Measurements from ENCODE around the gene FAM170B.

DNA sequence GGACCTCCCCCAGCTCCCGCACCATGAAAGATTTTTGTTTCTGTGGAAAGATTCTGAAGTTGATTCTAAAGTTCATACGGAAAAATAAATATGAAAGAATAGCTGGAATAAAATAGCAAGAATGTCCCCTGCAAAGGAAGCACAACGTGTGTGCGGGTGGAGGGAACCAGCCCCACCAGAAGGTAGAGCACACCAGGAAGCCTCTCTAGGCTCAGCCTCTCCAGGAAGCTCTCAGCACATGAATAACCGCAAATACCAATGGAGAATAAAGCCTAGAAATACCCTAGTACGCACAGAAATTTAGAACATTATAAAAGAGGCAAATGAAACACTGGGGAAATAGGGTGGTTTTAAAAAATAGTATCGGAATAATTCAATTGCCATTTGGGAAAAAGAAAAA lies 24.6 kb upstream of the FAM170B start:
- no peak for TF ChIP-seq EZH2 (IDR thresholded peaks at IDR 0.05; ENCODE audit: borderline replicate concordance, low read length)
- TF ChIP-seq, protein P1, sequence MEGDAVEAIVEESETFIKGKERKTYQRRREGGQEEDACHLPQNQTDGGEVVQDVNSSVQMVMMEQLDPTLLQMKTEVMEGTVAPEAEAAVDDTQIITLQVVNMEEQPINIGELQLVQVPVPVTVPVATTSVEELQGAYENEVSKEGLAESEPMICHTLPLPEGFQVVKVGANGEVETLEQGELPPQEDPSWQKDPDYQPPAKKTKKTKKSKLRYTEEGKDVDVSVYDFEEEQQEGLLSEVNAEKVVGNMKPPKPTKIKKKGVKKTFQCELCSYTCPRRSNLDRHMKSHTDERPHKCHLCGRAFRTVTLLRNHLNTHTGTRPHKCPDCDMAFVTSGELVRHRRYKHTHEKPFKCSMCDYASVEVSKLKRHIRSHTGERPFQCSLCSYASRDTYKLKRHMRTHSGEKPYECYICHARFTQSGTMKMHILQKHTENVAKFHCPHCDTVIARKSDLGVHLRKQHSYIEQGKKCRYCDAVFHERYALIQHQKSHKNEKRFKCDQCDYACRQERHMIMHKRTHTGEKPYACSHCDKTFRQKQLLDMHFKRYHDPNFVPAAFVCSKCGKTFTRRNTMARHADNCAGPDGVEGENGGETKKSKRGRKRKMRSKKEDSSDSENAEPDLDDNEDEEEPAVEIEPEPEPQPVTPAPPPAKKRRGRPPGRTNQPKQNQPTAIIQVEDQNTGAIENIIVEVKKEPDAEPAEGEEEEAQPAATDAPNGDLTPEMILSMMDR (IDR thresholded peaks at IDR 0.05; ENCODE audit: low read length) = no peak

All from OCI-LY1 (cell line).